Measurements from ENCODE around the gene ARHGAP8. TPM values are rescaled to one million over a fixed set of nuclear protein-coding genes. Genes with fewer than 3 reads are reported as not detected.
A peak's percentile ranks its signal among the peaks of the same experiment; 100 is the strongest.

Gene ARHGAP8
- total and polyA plus RNA-seq, 2 of the 13 experiments (the other 11 are each of a cell fraction or from before 2014, with no cell fraction given) = 0.07 TPM; not detected in 1

DNA sequence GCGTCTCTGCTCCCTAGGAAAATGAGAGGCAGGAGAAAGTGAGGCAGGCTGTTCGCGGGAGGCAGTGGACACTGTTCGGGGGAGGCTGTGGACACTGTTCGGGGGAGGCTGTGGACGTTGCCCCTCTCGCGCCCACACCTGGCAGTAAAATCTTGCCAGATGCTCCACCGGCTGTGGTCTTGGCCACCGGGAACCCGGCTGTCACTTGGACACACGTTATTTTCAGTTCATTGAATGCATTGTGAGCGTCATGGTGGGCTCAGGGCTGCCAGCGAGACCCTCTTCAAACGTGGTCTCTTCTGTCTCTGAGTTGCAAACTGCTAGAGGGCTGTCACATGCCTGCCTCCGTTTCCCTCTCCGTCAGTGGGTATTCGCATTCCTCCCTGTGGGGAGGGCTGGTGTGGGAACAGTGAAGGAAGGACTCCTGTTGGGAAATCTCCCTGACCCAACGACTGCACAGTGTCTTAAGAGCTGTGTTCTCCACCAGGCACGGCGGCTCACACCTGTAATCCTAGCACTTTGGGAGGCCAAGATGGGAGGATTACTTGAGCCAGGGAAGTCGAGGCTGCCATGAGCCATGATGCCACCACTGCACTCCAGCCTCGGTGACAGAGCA, 49.0 kb upstream of the ARHGAP8 start:
- DNase-seq (ENCODE audit: low spot score) (no peak), FAIRE-seq (no peak), ATAC-seq (no peak)
- Histone ChIP-seq H3K27ac (ENCODE audit: extremely low read length, insufficient read depth, low read length) (no peak overlapping the region), H3K4me2 (ENCODE audit: low read depth, low read length) (peak overlapping the region; percentile 90), H4K20me1 (ENCODE audit: insufficient read depth, low read length) (peaks cover 10% of the 10 kb centered on the region; the same call in 1 of the 2 replicates), H3K79me2 (ENCODE audit: insufficient read depth, low read length) (peaks cover 21% of the 10 kb centered on the region), H3K9ac (ENCODE audit: insufficient read depth, low read depth, low read length) (peak overlapping the region; percentile 78), H3K4me3 (replicated peaks in 1 of 3; ENCODE audit: insufficient read depth in 1 of 3, low read depth in 2 of 3, low read length in 3 of 3) (peak overlapping the region; percentile 75 to 88 (median 85); a peak in 5 of 6 replicates), H2AFZ (ENCODE audit: low read length) (no peak overlapping the region), H3K9me3 (ENCODE audit: low read length) (no peaks in the 10 kb centered on the region), H3K36me3 (replicated peaks in 1 of 2; ENCODE audit: control insufficient read depth in 1 of 2, insufficient read depth in 2 of 2, low read length in 2 of 2) (peaks cover 1 to 11% of the 10 kb centered on the region in 2 experiments; a peak in 2 of 5 replicates), H3K4me1 (ENCODE audit: insufficient read depth, low read length) (peaks cover 29% of the 10 kb centered on the region), H3K27me3 (ENCODE audit: control insufficient read depth in 1 of 2, insufficient read depth in 2 of 2, low read length in 2 of 2) (no peaks in the 10 kb centered on the region)
- 81% methylated on average over 18 of the region's 23 CpGs for WGBS (ENCODE audit: low lambda C conversion rate)
- ChIA-PET POLR2A (no interaction called here), CTCF (ENCODE audit: low intra/inter-chr PET ratio, low total read pairs) (no interaction called here)
- in situ Hi-C loops (cut with HindIII; ENCODE audit: extremely low pct_ligation_motif_present, low pct_unique_long_range_greater_than_20kb) (no loop called here), intact Hi-C loops (cut with micrococcal nuclease; ENCODE audit: unreplicated experiment) (no loop called here)
- TF ChIP-seq, protein P1, sequence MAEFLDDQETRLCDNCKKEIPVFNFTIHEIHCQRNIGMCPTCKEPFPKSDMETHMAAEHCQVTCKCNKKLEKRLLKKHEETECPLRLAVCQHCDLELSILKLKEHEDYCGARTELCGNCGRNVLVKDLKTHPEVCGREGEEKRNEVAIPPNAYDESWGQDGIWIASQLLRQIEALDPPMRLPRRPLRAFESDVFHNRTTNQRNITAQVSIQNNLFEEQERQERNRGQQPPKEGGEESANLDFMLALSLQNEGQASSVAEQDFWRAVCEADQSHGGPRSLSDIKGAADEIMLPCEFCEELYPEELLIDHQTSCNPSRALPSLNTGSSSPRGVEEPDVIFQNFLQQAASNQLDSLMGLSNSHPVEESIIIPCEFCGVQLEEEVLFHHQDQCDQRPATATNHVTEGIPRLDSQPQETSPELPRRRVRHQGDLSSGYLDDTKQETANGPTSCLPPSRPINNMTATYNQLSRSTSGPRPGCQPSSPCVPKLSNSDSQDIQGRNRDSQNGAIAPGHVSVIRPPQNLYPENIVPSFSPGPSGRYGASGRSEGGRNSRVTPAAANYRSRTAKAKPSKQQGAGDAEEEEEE (CRISPR knock-in tag; IDR thresholded peaks at IDR 0.05; ENCODE audit: borderline replicate concordance) = no peak
- TF ChIP-seq, protein P2, sequence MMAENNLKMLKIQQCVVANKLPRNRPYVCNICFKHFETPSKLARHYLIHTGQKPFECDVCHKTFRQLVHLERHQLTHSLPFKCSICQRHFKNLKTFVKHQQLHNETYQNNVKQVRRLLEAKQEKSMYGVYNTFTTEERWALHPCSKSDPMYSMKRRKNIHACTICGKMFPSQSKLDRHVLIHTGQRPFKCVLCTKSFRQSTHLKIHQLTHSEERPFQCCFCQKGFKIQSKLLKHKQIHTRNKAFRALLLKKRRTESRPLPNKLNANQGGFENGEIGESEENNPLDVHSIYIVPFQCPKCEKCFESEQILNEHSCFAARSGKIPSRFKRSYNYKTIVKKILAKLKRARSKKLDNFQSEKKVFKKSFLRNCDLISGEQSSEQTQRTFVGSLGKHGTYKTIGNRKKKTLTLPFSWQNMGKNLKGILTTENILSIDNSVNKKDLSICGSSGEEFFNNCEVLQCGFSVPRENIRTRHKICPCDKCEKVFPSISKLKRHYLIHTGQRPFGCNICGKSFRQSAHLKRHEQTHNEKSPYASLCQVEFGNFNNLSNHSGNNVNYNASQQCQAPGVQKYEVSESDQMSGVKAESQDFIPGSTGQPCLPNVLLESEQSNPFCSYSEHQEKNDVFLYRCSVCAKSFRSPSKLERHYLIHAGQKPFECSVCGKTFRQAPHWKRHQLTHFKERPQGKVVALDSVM (CRISPR knock-in tag; IDR thresholded peaks at IDR 0.05) = 0 out of 2 replicates have a peak, but pooled peaks have one; percentile 22
- TF ChIP-seq, protein P3, sequence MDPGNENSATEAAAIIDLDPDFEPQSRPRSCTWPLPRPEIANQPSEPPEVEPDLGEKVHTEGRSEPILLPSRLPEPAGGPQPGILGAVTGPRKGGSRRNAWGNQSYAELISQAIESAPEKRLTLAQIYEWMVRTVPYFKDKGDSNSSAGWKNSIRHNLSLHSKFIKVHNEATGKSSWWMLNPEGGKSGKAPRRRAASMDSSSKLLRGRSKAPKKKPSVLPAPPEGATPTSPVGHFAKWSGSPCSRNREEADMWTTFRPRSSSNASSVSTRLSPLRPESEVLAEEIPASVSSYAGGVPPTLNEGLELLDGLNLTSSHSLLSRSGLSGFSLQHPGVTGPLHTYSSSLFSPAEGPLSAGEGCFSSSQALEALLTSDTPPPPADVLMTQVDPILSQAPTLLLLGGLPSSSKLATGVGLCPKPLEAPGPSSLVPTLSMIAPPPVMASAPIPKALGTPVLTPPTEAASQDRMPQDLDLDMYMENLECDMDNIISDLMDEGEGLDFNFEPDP (CRISPR knock-in tag; conservative IDR thresholded peaks at IDR 0.05) = 0 out of 2 replicates have a peak, but pooled peaks have one; percentile 48
- TF ChIP-seq SAP130 (CRISPR knock-in tag; IDR thresholded peaks at IDR 0.05; ENCODE audit: low read depth) (0 out of 2 replicates have a peak, but pooled peaks have one; percentile 2), HHEX (CRISPR knock-in tag; IDR thresholded peaks at IDR 0.05) (no peak)
- TF ChIP-seq, protein P4, sequence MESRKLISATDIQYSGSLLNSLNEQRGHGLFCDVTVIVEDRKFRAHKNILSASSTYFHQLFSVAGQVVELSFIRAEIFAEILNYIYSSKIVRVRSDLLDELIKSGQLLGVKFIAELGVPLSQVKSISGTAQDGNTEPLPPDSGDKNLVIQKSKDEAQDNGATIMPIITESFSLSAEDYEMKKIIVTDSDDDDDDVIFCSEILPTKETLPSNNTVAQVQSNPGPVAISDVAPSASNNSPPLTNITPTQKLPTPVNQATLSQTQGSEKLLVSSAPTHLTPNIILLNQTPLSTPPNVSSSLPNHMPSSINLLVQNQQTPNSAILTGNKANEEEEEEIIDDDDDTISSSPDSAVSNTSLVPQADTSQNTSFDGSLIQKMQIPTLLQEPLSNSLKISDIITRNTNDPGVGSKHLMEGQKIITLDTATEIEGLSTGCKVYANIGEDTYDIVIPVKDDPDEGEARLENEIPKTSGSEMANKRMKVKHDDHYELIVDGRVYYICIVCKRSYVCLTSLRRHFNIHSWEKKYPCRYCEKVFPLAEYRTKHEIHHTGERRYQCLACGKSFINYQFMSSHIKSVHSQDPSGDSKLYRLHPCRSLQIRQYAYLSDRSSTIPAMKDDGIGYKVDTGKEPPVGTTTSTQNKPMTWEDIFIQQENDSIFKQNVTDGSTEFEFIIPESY (CRISPR knock-in tag; IDR thresholded peaks at IDR 0.05) = peak; percentile 53; the same call in 1 of the 2 replicates
- BruUV-seq (replicated peaks) = no TSS peak
